ENCODE data around the gene MZT2A. TPM values are rescaled to one million over a fixed set of nuclear protein-coding genes. Genes with fewer than 3 reads are reported as not detected.
"Not testable (repeated sequence)": the region's sequence is repeated elsewhere in the genome, so short reads cannot be mapped to it uniquely, and the experiment has no call there.

MZT2A gene
- total RNA-seq, 1 donor from 2014 or later: 140 TPM

DNA sequence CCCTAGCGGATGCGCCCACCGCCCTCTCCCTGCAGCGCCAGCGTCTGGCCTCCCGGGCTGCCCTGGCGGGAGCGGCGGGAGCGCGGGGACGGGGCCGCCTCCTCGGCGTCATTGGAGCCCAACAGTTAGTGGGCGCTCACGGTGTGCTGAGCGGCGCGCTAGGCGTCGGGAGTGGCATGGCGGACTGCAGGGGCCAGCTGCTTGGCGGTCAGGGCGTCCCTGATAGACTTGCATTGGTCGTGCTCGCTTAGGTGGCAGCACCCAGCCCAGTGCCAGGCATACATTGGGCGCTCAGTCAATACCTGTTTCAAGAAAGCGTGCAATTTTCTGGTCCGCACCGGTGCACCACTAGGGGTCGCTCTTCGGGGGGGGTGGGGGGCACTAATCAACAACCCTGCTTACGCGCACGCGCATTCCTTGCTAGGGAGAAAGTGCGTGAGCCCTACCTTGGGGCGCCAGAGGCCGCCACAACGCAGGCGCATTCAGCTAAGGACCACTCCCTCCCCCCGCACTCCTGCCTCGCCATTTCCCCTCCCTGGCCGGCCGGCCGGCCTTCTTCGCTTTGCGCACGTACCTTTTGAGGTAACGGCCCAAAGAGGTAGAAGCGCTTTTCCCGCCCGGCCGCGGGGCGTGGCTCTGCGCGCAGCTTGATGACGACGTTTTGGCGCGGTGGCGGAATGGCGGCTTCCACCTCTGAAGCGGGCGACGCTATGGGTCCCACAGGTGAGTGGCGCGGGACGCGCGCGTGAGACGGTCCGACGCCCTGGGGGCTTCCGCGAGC is 411 bp upstream of the MZT2A start:
- Histone ChIP-seq H3K9me3 (no peaks in the 10 kb centered on the region), H3K4me3 (peak overlapping the region; percentile 73 to 83), H3K36me3 (no peaks in the 10 kb centered on the region), H3K27ac (peak overlapping the region; percentile 90), H3K4me1 (peaks cover 38% of the 10 kb centered on the region), H3K27me3 (no peaks in the 10 kb centered on the region)
- peak in 1 of 2 donors; percentile 95 for DNase-seq (ENCODE audit: extremely low spot score in 2 of 2)
- TF ChIP-seq, protein P1, sequence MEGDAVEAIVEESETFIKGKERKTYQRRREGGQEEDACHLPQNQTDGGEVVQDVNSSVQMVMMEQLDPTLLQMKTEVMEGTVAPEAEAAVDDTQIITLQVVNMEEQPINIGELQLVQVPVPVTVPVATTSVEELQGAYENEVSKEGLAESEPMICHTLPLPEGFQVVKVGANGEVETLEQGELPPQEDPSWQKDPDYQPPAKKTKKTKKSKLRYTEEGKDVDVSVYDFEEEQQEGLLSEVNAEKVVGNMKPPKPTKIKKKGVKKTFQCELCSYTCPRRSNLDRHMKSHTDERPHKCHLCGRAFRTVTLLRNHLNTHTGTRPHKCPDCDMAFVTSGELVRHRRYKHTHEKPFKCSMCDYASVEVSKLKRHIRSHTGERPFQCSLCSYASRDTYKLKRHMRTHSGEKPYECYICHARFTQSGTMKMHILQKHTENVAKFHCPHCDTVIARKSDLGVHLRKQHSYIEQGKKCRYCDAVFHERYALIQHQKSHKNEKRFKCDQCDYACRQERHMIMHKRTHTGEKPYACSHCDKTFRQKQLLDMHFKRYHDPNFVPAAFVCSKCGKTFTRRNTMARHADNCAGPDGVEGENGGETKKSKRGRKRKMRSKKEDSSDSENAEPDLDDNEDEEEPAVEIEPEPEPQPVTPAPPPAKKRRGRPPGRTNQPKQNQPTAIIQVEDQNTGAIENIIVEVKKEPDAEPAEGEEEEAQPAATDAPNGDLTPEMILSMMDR (IDR thresholded peaks at IDR 0.05): peak; percentile 35 to 95 (median 78)
- peak; percentile 66 to 88 for TF ChIP-seq POLR2AphosphoS5 (IDR thresholded peaks at IDR 0.05; ENCODE audit: insufficient read depth in 1 of 2, low read depth in 1 of 2)
- TF ChIP-seq POLR2A (IDR thresholded peaks at IDR 0.05): no peak
- intact Hi-C loops (cut with DNase I): no loop called here

DNA sequence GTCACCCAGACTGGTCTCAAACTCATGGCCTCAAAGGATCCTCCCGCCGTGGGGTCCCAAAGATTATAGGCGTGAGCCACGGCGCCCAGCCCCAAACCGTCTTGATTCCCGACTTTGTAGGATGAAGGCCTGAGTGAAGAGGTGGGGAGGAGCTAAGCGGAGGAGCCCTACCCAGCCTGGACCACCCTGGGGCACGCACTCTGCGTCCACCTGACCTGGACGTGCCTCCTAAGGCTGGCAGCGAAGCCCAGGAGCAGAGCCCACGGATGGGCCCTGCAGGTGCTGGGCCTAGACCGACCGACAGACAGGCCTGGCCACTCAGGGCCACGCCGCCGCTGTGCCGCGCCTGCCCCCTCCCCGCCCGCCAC is 744 bp downstream of the MZT2A start:
- peak overlapping the region; percentile 73 to 83 for H3K4me3 ChIP-seq
- H3K9me3 ChIP-seq; H3K36me3 ChIP-seq; intact Hi-C loops (cut with DNase I); H3K27me3 ChIP-seq; DNase-seq (ENCODE audit: extremely low spot score in 2 of 2); H3K27ac ChIP-seq: not testable (repeated sequence)
- H3K4me1 ChIP-seq: peaks cover 38% of the 10 kb centered on the region

DNA sequence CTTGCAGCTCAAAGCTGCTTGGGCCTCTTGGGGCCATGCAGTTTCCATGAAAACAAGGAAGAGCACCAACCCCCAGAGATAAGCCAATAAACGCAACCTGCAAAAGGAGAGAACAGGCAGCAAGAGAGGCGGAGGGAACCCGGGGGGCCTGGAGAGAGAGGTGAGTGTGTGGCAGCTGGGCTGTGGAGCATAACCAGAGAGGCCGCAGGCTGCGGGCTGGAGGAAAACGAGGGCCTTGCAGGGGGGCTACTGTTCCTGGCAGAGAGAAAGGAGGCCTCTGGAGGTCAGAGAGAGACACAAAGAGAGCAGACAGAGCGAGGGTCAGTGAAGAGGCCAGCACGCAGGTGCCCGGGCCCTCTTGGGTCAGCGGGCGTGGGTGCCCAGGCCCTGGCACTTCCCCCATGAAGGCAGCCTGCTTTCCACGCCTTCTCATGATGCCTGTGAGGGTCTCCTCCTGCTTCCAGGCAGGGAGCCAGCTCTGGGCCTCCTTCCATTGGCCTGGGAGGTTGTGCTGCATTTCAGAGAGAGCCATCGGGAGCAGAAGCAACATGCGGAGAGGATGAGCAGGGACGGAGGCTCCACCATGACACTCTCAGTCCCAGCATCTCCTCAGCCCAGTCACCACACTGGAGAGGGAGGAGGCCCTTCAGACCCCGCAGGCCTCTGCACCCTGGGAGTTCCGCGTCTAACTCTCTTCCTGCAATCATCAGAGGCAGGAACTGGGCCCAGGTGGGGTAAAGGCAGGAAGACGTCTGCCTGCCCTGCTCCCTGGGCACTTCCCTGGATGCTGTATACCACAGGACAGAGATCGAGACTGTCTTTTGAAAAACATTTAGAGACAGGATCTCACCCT is 1.4 kb downstream of the MZT2A start:
- H3K9me3 ChIP-seq; H3K27me3 ChIP-seq; H3K36me3 ChIP-seq; DNase-seq (ENCODE audit: extremely low spot score in 2 of 2); intact Hi-C loops (cut with DNase I): not testable (repeated sequence)
- Histone ChIP-seq H3K4me1 (peaks cover 38% of the 10 kb centered on the region), H3K4me3 (peak overlapping the region; percentile 73 to 83), H3K27ac (peak overlapping the region; percentile 5)

DNA sequence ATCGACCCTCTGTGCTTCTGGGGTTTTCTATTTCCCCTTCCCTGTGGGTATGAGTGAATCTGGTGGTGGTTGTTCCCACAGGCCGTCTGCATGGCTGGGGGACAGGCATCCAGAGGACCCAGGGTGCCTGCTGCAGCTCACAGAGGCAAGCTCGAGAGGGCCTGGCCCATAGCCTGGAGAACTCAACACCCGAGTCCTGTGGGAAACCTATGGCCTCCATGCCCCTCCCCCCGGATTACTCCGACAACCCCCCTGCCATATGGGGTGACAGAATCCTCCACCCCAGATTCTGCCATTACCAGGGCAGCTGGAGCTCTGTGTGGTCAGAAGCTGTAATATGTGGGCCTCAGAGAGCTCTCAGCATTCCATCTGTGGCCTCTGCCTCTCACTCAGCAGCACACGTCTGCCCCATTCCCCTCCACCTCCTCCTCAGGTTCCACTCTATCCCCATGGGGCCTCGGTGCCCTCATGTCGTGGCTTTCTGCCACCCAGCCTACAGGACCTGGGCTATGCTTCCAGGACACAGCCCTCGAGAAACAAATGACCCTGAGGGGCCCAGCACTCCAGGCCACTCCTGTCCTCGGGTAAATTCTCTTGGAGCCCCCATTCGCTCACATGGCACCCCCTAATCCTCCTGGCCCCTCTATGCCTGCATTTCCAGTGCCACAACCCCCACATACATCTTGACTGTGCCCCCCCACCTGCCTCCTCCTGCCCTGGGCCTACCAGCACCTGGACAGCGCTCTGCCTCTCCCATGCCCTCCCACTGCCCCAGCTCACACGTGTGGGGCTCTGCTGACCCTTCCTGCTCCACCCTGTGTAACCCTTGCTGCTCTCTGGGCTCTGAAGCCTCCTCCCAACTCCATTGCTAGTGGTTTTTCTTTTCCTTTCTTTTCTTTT is 3.6 kb downstream of the MZT2A start:
- Histone ChIP-seq H3K4me3 (no peak overlapping the region), H3K9me3 (no peaks in the 10 kb centered on the region), H3K4me1 (peaks cover 24% of the 10 kb centered on the region), H3K27ac (no peak overlapping the region), H3K36me3 (no peaks in the 10 kb centered on the region), H3K27me3 (no peaks in the 10 kb centered on the region)
- intact Hi-C loops (cut with DNase I): loop anchor here (5.0 kb wide), 1 partner anchor 1301 kb away; no protein-coding TSS in a partner anchor
- no peak for TF ChIP-seq POLR2AphosphoS5 (IDR thresholded peaks at IDR 0.05; ENCODE audit: insufficient read depth in 1 of 2, low read depth in 1 of 2)
- no peak for TF ChIP-seq POLR2A (IDR thresholded peaks at IDR 0.05)
- TF ChIP-seq, protein P1 (IDR thresholded peaks at IDR 0.05): no peak
- no peak for DNase-seq (ENCODE audit: extremely low spot score in 2 of 2)

DNA sequence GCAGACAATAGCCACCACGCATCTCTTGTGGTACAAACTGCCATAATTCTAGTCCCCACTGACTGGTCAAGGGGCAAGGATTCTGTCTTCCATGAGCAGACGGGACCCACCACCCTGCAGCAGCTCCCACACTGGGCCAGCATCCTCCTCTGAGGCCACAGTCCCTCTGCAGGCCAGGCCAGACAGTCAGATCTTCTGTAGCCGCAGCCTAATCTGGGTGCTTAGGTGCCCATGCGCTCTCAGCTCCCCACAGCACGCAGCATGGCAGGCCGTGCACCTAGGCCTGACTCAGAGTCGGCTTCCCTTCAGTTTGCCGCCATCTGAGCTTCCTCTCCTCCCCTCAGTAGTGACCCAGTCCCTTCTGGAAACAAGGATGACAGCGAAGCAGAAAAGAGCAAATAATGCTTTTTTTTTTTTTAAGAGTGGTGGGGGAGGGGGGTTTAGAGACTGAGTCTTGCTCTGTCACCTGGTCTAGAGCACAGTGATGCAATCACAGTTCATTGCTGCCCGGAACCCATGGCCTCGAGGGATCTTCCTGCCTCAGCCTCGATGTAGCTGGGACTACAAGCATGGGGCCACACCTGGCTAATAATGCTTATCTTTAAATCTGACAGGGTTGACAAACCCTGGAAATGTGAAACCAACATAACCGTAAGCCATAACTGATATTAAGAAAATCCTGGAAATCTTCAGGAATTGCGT is 5.8 kb downstream of the MZT2A start:
- intact Hi-C loops (cut with DNase I): loop anchor here (5.0 kb wide), 1 partner anchor 1299 kb away; no protein-coding TSS in a partner anchor
- not testable (repeated sequence) for H3K27me3 ChIP-seq; H3K27ac ChIP-seq; H3K4me3 ChIP-seq; H3K36me3 ChIP-seq; DNase-seq (ENCODE audit: extremely low spot score in 2 of 2); H3K9me3 ChIP-seq
- peaks cover 20% of the 10 kb centered on the region for H3K4me1 ChIP-seq

DNA sequence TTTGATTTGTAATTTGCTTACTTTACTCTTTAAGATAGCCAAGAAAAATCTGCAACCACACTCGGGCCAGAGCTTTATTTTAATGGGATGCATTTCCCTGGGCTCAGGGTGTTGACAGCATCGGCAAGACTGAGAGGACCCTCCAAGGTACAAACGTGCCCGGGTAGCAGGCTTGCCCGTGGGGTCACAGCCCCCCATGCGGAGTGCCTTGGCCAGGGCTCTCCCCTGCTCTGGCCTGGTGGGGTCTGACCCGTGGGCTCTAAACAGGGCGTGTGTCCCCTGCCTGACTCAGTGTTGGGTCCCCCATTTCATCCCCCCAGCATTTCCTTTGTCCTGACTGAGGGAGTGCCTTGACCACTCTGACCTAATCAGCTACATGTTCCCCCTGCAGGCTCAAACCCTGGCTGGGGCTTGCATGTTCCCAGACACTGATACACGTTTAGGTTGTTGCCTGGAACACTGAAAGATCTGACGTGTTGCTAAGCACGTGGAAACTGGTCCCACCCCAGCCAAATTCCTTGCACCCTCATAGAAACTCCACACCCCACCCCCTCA is 7.2 kb downstream of the MZT2A start:
- H3K4me3 ChIP-seq; H3K9me3 ChIP-seq; DNase-seq (ENCODE audit: extremely low spot score in 2 of 2); H3K36me3 ChIP-seq; H3K4me1 ChIP-seq; H3K27me3 ChIP-seq; H3K27ac ChIP-seq: not testable (repeated sequence)
- intact Hi-C loops (cut with DNase I): loop anchor here (5.0 kb wide), 1 partner anchor 1298 kb away; no protein-coding TSS in a partner anchor

DNA sequence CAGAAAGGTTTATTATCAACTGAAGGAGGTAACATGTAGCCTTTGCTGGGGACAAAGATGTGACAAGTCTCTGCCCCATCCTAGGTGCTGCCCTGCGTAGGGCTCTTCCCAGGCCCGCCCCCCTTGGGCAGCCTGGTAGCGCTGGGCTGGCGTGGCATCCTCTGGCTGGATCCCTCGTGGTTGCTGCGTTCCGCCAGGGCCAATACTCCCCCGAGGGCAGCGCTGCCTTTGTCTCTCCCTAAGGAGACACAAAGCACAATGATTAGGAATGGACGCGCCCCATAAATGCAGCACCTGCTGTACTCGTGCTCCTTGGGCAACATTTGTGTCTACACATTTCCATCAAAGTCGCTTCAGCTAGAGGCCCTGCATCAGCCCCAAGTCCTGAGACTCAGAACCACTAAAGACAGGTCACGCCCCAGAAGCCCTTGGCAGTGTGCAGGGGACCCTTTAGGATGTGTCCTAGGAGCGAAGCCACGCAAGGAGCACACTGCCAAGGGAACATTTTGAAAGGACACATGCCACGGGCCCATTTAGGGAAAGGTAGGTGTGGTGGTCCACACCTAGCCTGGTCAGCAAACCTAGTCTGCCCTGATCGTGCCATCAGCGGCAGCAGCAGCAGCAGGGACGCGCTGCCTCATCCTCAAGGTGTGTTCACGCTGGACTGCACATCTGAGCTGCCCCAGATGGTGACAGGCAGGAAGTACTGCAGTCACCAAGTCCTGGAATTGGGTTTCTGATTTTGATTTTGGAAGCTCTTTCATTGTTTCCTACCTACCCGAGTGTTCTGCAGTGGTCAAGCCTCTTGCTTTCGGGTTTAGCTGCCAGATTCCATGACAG is 8.0 kb downstream of the MZT2A start:
- H3K27me3 ChIP-seq; H3K4me1 ChIP-seq; intact Hi-C loops (cut with DNase I); H3K27ac ChIP-seq; H3K9me3 ChIP-seq; H3K36me3 ChIP-seq; DNase-seq (ENCODE audit: extremely low spot score in 2 of 2); H3K4me3 ChIP-seq: not testable (repeated sequence)

DNA sequence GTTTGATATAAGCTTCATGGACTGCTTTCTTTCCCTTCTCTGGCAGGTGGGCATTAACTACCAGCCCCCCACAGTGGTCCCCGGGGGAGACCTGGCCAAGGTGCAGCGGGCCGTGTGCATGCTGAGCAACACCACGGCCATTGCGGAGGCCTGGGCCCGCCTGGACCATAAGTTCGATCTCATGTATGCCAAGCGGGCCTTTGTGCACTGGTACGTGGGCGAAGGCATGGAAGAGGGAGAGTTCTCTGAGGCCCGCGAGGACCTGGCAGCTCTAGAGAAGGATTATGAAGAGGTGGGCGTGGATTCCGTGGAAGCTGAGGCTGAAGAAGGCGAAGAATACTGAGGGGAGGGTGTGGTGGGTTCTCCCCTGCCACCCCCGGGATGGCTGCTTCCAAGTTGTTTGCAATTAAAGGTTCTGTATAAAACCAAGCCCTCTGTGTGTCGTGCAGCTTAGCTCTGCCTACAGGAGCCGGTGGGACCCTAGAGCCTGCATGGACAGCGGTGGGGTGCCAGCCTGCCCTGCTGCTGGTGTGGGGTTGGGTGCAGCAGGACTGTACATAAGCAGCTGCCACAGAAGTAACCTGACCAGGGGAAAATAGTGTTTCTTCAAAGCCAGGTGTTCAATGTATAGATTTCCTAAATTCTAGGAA is 9.6 kb downstream of the MZT2A start:
- H3K27me3 ChIP-seq; H3K9me3 ChIP-seq; DNase-seq (ENCODE audit: extremely low spot score in 2 of 2); H3K36me3 ChIP-seq; H3K27ac ChIP-seq; H3K4me3 ChIP-seq; intact Hi-C loops (cut with DNase I); H3K4me1 ChIP-seq: not testable (repeated sequence)
